ENCODE data around the gene PITRM1. TPM values are rescaled to one million over a fixed set of nuclear protein-coding genes. Genes with fewer than 3 reads are reported as not detected.

Gene PITRM1
- total RNA-seq, 2 experiments from 2014 or later = 84.8 to 97.9 TPM

GRCh38 chr10:3208481-3209406 lies 36.2 kb upstream of the PITRM1 start:
- intact Hi-C loops (cut with DNase I, micrococcal nuclease) = no loop called here
- Mint-ChIP-seq H3K4me1 (no peaks in the 10 kb centered on the region), H3K27ac (no peak overlapping the region), H3K36me3 (ENCODE audit: low read depth) (no peaks in the 10 kb centered on the region), H3K9me3 (ENCODE audit: low read depth) (no peaks in the 10 kb centered on the region), H3K4me3 (no peak overlapping the region), H3K27me3 (peaks cover 48% of the 10 kb centered on the region)
- POLR2A ChIA-PET = no interaction called here
- CTCF ChIA-PET = no interaction called here
- DNase-seq (no peak), ATAC-seq (no peak)

DNA sequence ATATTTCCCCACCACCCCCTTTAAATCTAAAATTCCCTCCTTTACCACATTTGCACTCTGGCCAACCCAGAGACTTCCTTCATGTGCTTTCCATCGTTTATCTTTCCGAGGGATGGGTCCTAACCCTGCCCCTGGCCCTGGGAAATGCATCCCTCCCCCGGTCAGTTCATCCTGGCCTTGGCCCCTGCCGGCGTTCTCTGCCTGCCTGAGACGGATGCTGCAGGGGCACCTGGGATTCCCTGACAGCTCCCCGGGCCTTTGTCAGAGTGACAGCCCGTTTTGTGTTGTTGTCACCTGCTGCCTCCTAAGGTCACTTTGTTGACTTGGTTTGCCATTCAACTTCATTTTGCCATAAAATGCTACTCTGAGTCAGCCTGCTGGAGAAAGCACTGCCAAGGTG lies 34.8 kb upstream of the PITRM1 start:
- ChIA-PET POLR2A (no interaction called here), CTCF (interaction anchor here (0.6 kb wide), 1 partner anchor 145 kb away, joined by 3 read pairs; no protein-coding TSS in a partner anchor)
- ATAC-seq = no peak
- intact Hi-C loops (cut with DNase I, micrococcal nuclease) = no loop called here
- Mint-ChIP-seq H3K36me3 (ENCODE audit: low read depth) (no peaks in the 10 kb centered on the region), H3K4me1 (peaks cover 5% of the 10 kb centered on the region), H3K4me3 (no peak overlapping the region), H3K9me3 (ENCODE audit: low read depth) (no peaks in the 10 kb centered on the region), H3K27me3 (peaks cover 53% of the 10 kb centered on the region), H3K27ac (no peak overlapping the region)
- DNase-seq = no peak

DNA sequence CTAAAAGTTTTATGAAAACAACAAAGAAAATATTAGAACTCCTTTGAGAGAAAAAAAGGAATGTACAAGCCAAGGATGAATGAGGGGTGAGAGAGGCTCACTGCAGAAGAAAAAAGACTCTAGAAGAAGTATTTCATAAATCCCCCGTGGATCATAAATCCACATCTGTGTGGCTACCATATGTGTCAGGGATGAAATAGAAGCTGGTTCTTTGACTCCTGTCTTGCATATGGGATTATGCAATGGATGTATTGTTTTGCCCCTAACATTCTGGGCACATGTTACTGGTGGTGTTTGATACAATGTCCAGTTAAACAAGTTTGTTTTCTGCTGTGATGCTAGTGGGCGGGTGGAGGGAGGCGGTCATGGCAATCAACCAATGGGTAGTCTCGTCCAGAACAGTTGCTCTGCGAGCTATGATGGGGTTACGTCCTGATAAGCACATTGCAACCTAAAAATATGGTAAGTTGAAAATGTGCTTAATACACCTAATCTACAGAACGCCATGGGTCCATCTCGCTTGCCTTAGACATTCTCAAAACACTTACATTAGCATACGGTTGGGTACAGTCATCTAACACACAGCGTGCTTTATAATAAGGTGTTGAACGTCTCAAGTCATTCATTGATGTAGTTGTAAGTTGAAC lies 34.1 kb upstream of the PITRM1 start:
- no peak for ATAC-seq
- Mint-ChIP-seq H3K36me3 (ENCODE audit: low read depth) (no peaks in the 10 kb centered on the region), H3K4me3 (no peak overlapping the region), H3K9me3 (ENCODE audit: low read depth) (no peaks in the 10 kb centered on the region), H3K27ac (no peak overlapping the region), H3K27me3 (peaks cover 56% of the 10 kb centered on the region), H3K4me1 (peaks cover 5% of the 10 kb centered on the region)
- no peak for DNase-seq
- CTCF ChIA-PET = interaction anchor here (0.6 kb wide), 1 partner anchor 145 kb away, joined by 3 read pairs; no protein-coding TSS in a partner anchor
- intact Hi-C loops (cut with DNase I, micrococcal nuclease) = no loop called here
- POLR2A ChIA-PET = no interaction called here

DNA sequence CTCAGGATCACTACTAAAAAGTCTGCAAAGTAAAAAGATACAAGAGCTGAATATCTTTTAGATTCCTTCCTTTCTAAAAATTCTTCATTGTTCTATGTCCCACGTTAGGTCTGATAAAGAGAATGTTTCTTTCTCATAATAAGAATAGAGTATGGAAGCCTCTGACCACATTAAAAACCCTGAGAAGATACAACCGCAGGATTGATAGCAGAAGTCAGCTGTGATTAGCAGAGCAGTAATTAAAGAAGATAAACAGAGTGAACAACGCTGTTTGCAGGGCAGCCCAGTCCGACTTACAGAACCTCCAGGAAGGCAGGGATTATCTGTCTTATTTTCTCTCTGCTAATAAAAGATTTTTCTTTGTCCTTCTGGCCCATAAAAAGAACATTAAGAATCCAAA lies 31.4 kb upstream of the PITRM1 start:
- no peak for DNase-seq
- CTCF ChIA-PET = interaction anchor here (1.5 kb wide), 1 partner anchor 17 kb away, joined by 5 read pairs; no protein-coding TSS in a partner anchor
- no peaks in the 10 kb centered on the region for H3K36me3 Mint-ChIP-seq (ENCODE audit: low read depth)
- ATAC-seq = no peak
- peaks cover 63% of the 10 kb centered on the region for H3K27me3 Mint-ChIP-seq
- no peak overlapping the region for H3K4me3 Mint-ChIP-seq
- H3K27ac Mint-ChIP-seq = no peak overlapping the region
- H3K4me1 Mint-ChIP-seq = peaks cover 5% of the 10 kb centered on the region
- POLR2A ChIA-PET = interaction anchor here (0.6 kb wide), 1 partner anchor 737 kb away, joined by 6 read pairs; no protein-coding TSS in a partner anchor
- intact Hi-C loops (cut with DNase I, micrococcal nuclease) = loop anchor here in 1 of 2 experiments (1.0 kb wide), 1 partner anchor 23 kb away; no protein-coding TSS in a partner anchor
- H3K9me3 Mint-ChIP-seq (ENCODE audit: low read depth) = no peaks in the 10 kb centered on the region

DNA sequence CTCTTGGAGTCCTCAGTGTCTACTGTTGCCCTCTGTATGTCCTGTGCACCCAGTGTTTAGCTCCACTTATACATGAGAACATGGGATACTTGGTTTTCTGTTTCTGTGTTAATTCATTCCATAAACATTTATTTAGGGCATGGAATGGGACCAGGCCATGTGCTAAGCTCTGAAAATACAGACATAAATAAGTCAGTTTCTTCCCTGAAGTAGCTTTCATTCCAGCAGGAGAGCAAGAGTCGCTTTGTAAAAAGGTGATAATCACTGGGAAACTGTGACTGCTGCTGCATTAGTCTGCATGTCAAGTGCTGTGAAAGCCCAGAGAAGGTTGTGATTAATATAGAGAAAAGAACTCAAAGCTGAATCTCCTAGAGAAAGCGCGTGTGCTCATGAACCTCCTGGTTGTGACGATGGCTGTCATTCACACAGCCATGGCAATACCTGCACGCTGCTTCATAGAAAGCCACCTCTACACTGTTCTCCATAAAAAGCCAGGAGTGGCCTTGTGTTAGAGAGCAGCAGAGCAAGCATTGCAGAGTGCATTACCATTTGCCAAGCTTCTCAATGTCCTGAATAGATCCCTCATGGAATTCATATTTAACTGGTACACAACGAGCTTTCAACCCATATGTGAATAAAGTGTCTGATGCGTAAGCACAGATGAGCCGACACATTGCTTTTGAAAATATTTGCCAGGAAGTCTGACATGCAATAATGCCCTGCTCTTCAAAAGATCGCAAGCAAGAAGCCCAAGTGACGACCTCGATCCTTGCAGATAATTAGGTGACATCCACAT lies 30.6 kb upstream of the PITRM1 start:
- DNase-seq = no peak
- Mint-ChIP-seq H3K27me3 (peaks cover 65% of the 10 kb centered on the region), H3K36me3 (ENCODE audit: low read depth) (no peaks in the 10 kb centered on the region), H3K4me1 (peaks cover 7% of the 10 kb centered on the region), H3K4me3 (no peak overlapping the region), H3K27ac (no peak overlapping the region), H3K9me3 (ENCODE audit: low read depth) (no peaks in the 10 kb centered on the region)
- CTCF ChIA-PET = interaction anchor here (0.8 to 1.5 kb wide), 2 partner anchors 9 to 17 kb away, joined by 3 to 5 read pairs; no protein-coding TSS in a partner anchor
- POLR2A ChIA-PET = interaction anchor here (0.6 kb wide), 1 partner anchor 737 kb away, joined by 6 read pairs; no protein-coding TSS in a partner anchor
- intact Hi-C loops (cut with DNase I, micrococcal nuclease) = loop anchor here in 1 of 2 experiments (1.0 kb wide), 1 partner anchor 24 kb away; no protein-coding TSS in a partner anchor
- ATAC-seq = peak; percentile 86

DNA sequence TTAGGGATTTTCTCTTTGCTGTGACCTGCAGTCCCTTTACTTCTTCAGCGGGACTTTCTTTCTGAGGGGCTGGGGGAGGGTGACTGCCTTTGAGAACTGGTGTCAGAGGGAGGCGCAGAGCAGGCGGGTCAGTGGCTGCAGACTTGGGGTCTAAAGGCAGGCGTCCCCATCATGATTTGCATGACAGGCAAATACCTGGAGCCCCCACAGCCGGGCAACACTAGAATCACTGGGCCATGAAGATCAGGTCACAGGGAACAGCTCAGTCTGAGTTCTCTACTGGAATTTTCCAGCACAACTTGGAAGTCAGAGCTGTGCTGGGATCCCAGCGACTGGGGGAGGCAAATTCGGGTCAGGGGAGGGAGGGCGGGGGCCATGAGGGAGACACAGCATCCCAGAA lies 29.2 kb upstream of the PITRM1 start:
- Mint-ChIP-seq H3K36me3 (ENCODE audit: low read depth) (no peaks in the 10 kb centered on the region), H3K4me1 (peaks cover 16% of the 10 kb centered on the region), H3K4me3 (no peak overlapping the region), H3K9me3 (ENCODE audit: low read depth) (no peaks in the 10 kb centered on the region), H3K27ac (no peak overlapping the region), H3K27me3 (peaks cover 54% of the 10 kb centered on the region)
- intact Hi-C loops (cut with DNase I, micrococcal nuclease) = no loop called here
- DNase-seq = no peak
- CTCF ChIA-PET = interaction anchor here (0.8 kb wide), 1 partner anchor 1201 kb away, joined by 3 read pairs; no protein-coding TSS in a partner anchor
- POLR2A ChIA-PET = no interaction called here
- ATAC-seq = no peak

GRCh38 chr10:3199488-3199887 lies 26.9 kb upstream of the PITRM1 start:
- Mint-ChIP-seq H3K36me3 (ENCODE audit: low read depth) (no peaks in the 10 kb centered on the region), H3K4me3 (no peak overlapping the region), H3K27me3 (peaks cover 60% of the 10 kb centered on the region), H3K27ac (no peak overlapping the region), H3K4me1 (peaks cover 16% of the 10 kb centered on the region), H3K9me3 (ENCODE audit: low read depth) (no peaks in the 10 kb centered on the region)
- intact Hi-C loops (cut with DNase I, micrococcal nuclease) = loop anchor here (5.0 kb wide), 3 partner anchors 543 to 583 kb away; no protein-coding TSS in a partner anchor
- ATAC-seq (no peak), DNase-seq (no peak)
- ChIA-PET POLR2A (no interaction called here), CTCF (no interaction called here)

DNA sequence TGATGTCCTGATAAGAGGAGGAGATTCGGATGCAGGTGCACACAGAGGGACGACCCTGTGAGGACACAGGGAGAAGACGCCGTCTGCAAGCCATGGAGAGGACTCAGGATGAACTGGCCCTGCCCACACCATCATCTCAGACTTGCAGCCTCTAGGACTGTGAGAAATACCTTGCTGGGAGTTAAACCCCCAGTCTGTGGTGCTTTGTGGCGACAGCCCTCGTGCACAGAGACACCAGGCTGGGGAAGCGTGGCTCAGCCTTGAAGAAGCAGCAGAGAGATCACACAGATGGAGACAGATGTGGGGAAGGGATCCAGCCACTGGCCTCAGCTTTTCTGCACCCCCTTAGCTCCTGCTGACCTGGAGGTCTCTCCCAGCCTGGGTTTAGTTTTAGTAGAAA lies 26.3 kb upstream of the PITRM1 start:
- Mint-ChIP-seq H3K27ac (no peak overlapping the region), H3K36me3 (ENCODE audit: low read depth) (no peaks in the 10 kb centered on the region), H3K27me3 (peaks cover 63% of the 10 kb centered on the region), H3K4me1 (peaks cover 16% of the 10 kb centered on the region), H3K9me3 (ENCODE audit: low read depth) (no peaks in the 10 kb centered on the region), H3K4me3 (no peak overlapping the region)
- intact Hi-C loops (cut with DNase I, micrococcal nuclease) = loop anchor here (5.0 kb wide), 3 partner anchors 543 to 583 kb away; no protein-coding TSS in a partner anchor
- CTCF ChIA-PET = no interaction called here
- no peak for ATAC-seq
- DNase-seq = no peak
- POLR2A ChIA-PET = no interaction called here

DNA sequence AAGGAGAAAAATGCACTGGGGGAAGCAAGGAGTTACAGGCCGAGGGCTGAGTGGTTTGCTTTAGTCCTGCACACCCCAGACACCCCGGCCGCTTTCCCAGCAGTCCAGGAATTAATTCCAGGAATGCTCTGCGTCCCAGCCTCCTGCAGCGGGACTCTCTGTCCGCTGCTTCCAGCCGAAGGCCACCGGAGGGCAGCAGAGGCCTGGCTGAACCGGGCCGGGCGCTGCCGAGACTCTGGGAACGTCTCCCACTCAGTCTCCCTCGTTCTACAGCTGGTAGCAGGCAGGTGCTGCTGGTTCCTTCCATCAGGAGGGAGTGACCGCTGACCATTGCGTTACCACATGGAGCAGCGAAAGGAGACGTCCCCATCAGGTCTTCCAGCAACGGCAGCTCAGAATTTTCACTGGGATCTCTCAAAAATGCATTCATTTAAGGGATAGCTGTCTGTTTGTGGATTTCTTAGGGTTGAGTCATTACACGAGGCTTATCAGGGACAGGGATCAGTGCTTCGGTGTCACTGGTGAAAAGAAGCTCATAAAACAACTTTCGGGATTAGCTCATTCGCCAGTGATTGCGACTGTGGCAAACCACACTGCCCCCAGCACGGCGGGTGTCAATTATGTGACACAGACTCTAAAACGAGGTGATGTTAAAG lies 24.9 kb upstream of the PITRM1 start:
- peaks cover 60% of the 10 kb centered on the region for H3K27me3 Mint-ChIP-seq
- no peaks in the 10 kb centered on the region for H3K9me3 Mint-ChIP-seq (ENCODE audit: low read depth)

GRCh38 chr10:3196958-3197347 lies 24.4 kb upstream of the PITRM1 start:
- ATAC-seq (no peak), DNase-seq (no peak)
- intact Hi-C loops (cut with DNase I, micrococcal nuclease) = loop anchor here (1.0 to 5.0 kb wide), 8 partner anchors 11 to 1570 kb away; no protein-coding TSS in a partner anchor
- no peaks in the 10 kb centered on the region for H3K9me3 Mint-ChIP-seq (ENCODE audit: low read depth)
- H3K4me1 Mint-ChIP-seq = peaks cover 11% of the 10 kb centered on the region
- ChIA-PET CTCF (interaction anchor here (0.6 to 2.3 kb wide), 5 partner anchors 9 to 39 kb away, joined by 3 to 18 read pairs (median 5); no protein-coding TSS in a partner anchor), POLR2A (interaction anchor here (1.1 to 1.5 kb wide), 2 partner anchors 31 to 639 kb away, joined by 3 to 10 read pairs; no protein-coding TSS in a partner anchor)
- no peak overlapping the region for H3K27ac Mint-ChIP-seq
- no peak overlapping the region for H3K4me3 Mint-ChIP-seq
- H3K36me3 Mint-ChIP-seq (ENCODE audit: low read depth) = no peaks in the 10 kb centered on the region
- H3K27me3 Mint-ChIP-seq = peaks cover 59% of the 10 kb centered on the region

More for the DNA sequence above, 24.9 kb upstream of the PITRM1 start:
- POLR2A ChIA-PET = interaction anchor here (0.6 to 1.5 kb wide), 6 partner anchors 29 to 934 kb away, joined by 3 to 10 read pairs (median 3); partner anchors contain the start of gene KLF6
- Mint-ChIP-seq H3K36me3 (ENCODE audit: low read depth) (no peaks in the 10 kb centered on the region), H3K27ac (no peak overlapping the region), H3K4me1 (peaks cover 11% of the 10 kb centered on the region), H3K4me3 (no peak overlapping the region)
- peak; percentile 90 for ATAC-seq
- intact Hi-C loops (cut with DNase I, micrococcal nuclease) = loop anchor here (1.0 to 5.0 kb wide), 8 partner anchors 11 to 1569 kb away; no protein-coding TSS in a partner anchor
- CTCF ChIA-PET = interaction anchor here (0.5 to 2.3 kb wide), 16 partner anchors 10 to 1617 kb away, joined by 3 to 18 read pairs (median 3); no protein-coding TSS in a partner anchor
- DNase-seq = peak; percentile 92
